Caco-2 (cell line): ENCODE data around the gene PLAC8L1. TPM values are rescaled to one million over a fixed set of nuclear protein-coding genes. Genes with fewer than 3 reads are reported as not detected.

Experiments
- BruUV-seq: library from RNA; stranded (reverse); fragments of 400-500 nt; replicated peaks from 2 replicates; lab custom pipeline; 2021; lab: Mats Ljungman, UMichigan
- CTCF ChIA-PET: fragments of 300-600 bp; sonication (Branson Sonifier 250); formaldehyde crosslinking; loops from one replicate; lab custom pipeline; 2022; ENCODE audit warnings: antibody characterized with exemption; lab: Charles Lee
- POLR2A ChIA-PET: fragments of 300-600 bp; sonication (Branson Sonifier 250); formaldehyde crosslinking; loops from one replicate; lab custom pipeline; 2022; ENCODE audit warnings: antibody characterized with exemption; lab: Charles Lee
- DNase-seq, 2 experiments: peaks; one replicate each; pipeline versions ENCODE4 v3.0.0 to v3.0.0-alpha.2; 2020 to 2022
- H3K27me3 ChIP-seq: replicated peaks from 2 replicates; pipeline ENCODE4 v1.6.0; 2011; ENCODE audit warnings: low read length; ENCODE audit not compliant: control insufficient read depth, insufficient read depth
- H3K36me3 ChIP-seq: 2 replicates; pipeline ENCODE4 v1.5.1; 2011; ENCODE audit warnings: low read length; ENCODE audit not compliant: control insufficient read depth, insufficient read depth
- H3K4me1 ChIP-seq: fragments of 250-450 bp; sonication (Bioruptor Pico); 2 replicates; pipeline ENCODE4 v1.5.1; 2020; ENCODE audit warnings: mild to moderate bottlenecking
- H3K4me3 ChIP-seq: 2 replicates; pipeline ENCODE4 v1.5.1; 2011; ENCODE audit warnings: low read depth, mild to moderate bottlenecking, control low read depth, low read length
- H3K9me3 ChIP-seq: fragments of 250-450 bp; sonication (Bioruptor Pico); 2 replicates; pipeline ENCODE4 v1.5.1; 2020; ENCODE audit warnings: mild to moderate bottlenecking, moderate library complexity
- H3K27ac Mint-ChIP-seq: one replicate; pipeline ENCODE4 v1.8.0; 2022; ENCODE audit warnings: mixed read lengths; ENCODE audit not compliant: unreplicated experiment
- H3K27me3 Mint-ChIP-seq: one replicate; pipeline ENCODE4 v1.8.0; 2022; ENCODE audit warnings: mixed read lengths; ENCODE audit not compliant: insufficient read depth, unreplicated experiment
- H3K36me3 Mint-ChIP-seq: one replicate; pipeline ENCODE4 v1.8.0; 2022; ENCODE audit warnings: mild to moderate bottlenecking, mixed read lengths; ENCODE audit not compliant: insufficient read depth, unreplicated experiment
- H3K4me1 Mint-ChIP-seq: one replicate; pipeline ENCODE4 v1.8.0; 2022; ENCODE audit warnings: low read depth, mixed read lengths; ENCODE audit not compliant: unreplicated experiment
- H3K4me3 Mint-ChIP-seq: one replicate; pipeline ENCODE4 v1.8.0; 2022; ENCODE audit warnings: mild to moderate bottlenecking, moderate library complexity, mixed read lengths; ENCODE audit not compliant: unreplicated experiment
- H3K9me3 Mint-ChIP-seq: one replicate; pipeline ENCODE4 v1.8.0; 2022; ENCODE audit warnings: mixed read lengths; ENCODE audit not compliant: unreplicated experiment
- intact Hi-C: fragments of 100-400 bp; cut with micrococcal nuclease; formaldehyde crosslinking; loops from one replicate; pipeline ENCODE4 v1.10.0; 2022; ENCODE audit not compliant: unreplicated experiment
- total RNA-seq: library from RNA; stranded (reverse); gene quantifications from 2 replicates; pipeline ENCODE4 v1.2.3, GENCODE V29; 2022
- TF ChIP-seq, protein P1 (sequence below), 2 experiments: fragments of 200-600 bp in 1 of 2; IDR thresholded peaks; 1 replicate in 1 of 2; 2 replicates in 1 of 2; pipeline versions ENCODE4 v1.5.1 to v1.8.0; 2011 to 2022; ENCODE audit warnings: antibody characterized with exemption in 1 of 2, control low read depth in 1 of 2, inconsistent platforms in 1 of 2, low read depth in 1 of 2, low read length in 1 of 2, mild to moderate bottlenecking in 1 of 2, moderate library complexity in 1 of 2; ENCODE audit not compliant: insufficient read depth in 1 of 2, severe bottlenecking in 1 of 2, unreplicated experiment in 1 of 2

Gene PLAC8L1
- total RNA-seq, 1 experiment from 2014 or later, result 1.0 TPM

DNA sequence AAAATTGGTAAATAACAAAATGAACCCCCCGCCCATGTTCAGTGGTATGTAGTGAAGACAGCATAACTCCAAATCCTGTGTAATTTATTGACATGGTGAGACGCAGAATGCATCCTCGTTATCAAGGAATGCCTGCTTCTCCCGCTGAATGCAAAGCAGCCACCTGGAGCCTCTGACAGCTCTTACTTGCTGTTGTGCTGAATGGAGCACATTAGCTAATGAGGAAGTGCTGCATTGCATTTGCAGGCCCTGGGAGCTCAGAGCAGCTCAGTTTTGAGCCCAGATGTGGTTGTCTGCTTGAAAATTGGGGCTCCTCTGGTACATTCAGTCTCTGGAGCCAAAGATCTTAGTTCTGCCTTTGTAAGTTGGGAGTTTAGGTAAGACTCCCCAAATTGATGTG, 28.9 kb downstream of the PLAC8L1 start:
- intact Hi-C loops, result no loop called here
- ChIA-PET CTCF (no interaction called here), POLR2A (no interaction called here)
- Mint-ChIP-seq H3K4me1 (no peaks in the 10 kb centered on the region), H3K27me3 (no peaks in the 10 kb centered on the region), H3K9me3 (no peaks in the 10 kb centered on the region), H3K27ac (no peak overlapping the region), H3K36me3 (peaks cover 6% of the 10 kb centered on the region), H3K4me3 (no peak overlapping the region)
- Histone ChIP-seq H3K27me3 (no peaks in the 10 kb centered on the region), H3K9me3 (no peaks in the 10 kb centered on the region), H3K4me3 (no peak overlapping the region), H3K36me3 (no peaks in the 10 kb centered on the region), H3K4me1 (no peaks in the 10 kb centered on the region)
- no TSS peak for BruUV-seq
- TF ChIP-seq, protein P1, sequence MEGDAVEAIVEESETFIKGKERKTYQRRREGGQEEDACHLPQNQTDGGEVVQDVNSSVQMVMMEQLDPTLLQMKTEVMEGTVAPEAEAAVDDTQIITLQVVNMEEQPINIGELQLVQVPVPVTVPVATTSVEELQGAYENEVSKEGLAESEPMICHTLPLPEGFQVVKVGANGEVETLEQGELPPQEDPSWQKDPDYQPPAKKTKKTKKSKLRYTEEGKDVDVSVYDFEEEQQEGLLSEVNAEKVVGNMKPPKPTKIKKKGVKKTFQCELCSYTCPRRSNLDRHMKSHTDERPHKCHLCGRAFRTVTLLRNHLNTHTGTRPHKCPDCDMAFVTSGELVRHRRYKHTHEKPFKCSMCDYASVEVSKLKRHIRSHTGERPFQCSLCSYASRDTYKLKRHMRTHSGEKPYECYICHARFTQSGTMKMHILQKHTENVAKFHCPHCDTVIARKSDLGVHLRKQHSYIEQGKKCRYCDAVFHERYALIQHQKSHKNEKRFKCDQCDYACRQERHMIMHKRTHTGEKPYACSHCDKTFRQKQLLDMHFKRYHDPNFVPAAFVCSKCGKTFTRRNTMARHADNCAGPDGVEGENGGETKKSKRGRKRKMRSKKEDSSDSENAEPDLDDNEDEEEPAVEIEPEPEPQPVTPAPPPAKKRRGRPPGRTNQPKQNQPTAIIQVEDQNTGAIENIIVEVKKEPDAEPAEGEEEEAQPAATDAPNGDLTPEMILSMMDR (IDR thresholded peaks at IDR 0.05; ENCODE audit: insufficient read depth in 1 of 2, low read depth in 1 of 2, low read length in 1 of 2, severe bottlenecking in 1 of 2, unreplicated experiment in 1 of 2), result no peak
- no peak for DNase-seq

GRCh38 chr5:146076028-146076427, 29.3 kb downstream of the PLAC8L1 start:
- H3K4me1 Mint-ChIP-seq, result no peaks in the 10 kb centered on the region
- no peaks in the 10 kb centered on the region for H3K27me3 Mint-ChIP-seq

GRCh38 chr5:146073239-146073900, 32.0 kb downstream of the PLAC8L1 start:
- DNase-seq, result no peak
- Histone ChIP-seq H3K4me3 (no peak overlapping the region), H3K27me3 (no peaks in the 10 kb centered on the region), H3K36me3 (no peaks in the 10 kb centered on the region), H3K4me1 (no peaks in the 10 kb centered on the region), H3K9me3 (no peaks in the 10 kb centered on the region)
- intact Hi-C loops, result no loop called here
- ChIA-PET CTCF (interaction anchor here (0.6 kb wide), 1 partner anchor 42 kb away, joined by 3 read pairs; no protein-coding TSS in a partner anchor), POLR2A (no interaction called here)
- no peaks in the 10 kb centered on the region for H3K9me3 Mint-ChIP-seq
- H3K27ac Mint-ChIP-seq, result no peak overlapping the region
- H3K4me1 Mint-ChIP-seq, result no peaks in the 10 kb centered on the region
- H3K36me3 Mint-ChIP-seq, result peaks cover 27% of the 10 kb centered on the region
- no peak overlapping the region for H3K4me3 Mint-ChIP-seq
- H3K27me3 Mint-ChIP-seq, result no peaks in the 10 kb centered on the region
- TF ChIP-seq, protein P1 (IDR thresholded peaks at IDR 0.05; ENCODE audit: insufficient read depth in 1 of 2, low read depth in 1 of 2, low read length in 1 of 2, severe bottlenecking in 1 of 2, unreplicated experiment in 1 of 2), result no peak
- no TSS peak for BruUV-seq

More at GRCh38 chr5:146076028-146076427, 29.3 kb downstream of the PLAC8L1 start:
- peaks cover 6% of the 10 kb centered on the region for H3K36me3 Mint-ChIP-seq
- TF ChIP-seq, protein P1 (IDR thresholded peaks at IDR 0.05; ENCODE audit: insufficient read depth in 1 of 2, low read depth in 1 of 2, low read length in 1 of 2, severe bottlenecking in 1 of 2, unreplicated experiment in 1 of 2), result no peak
- no peak overlapping the region for H3K4me3 Mint-ChIP-seq
- Histone ChIP-seq H3K4me1 (no peaks in the 10 kb centered on the region), H3K9me3 (no peaks in the 10 kb centered on the region), H3K4me3 (no peak overlapping the region), H3K27me3 (no peaks in the 10 kb centered on the region), H3K36me3 (no peaks in the 10 kb centered on the region)
- no peaks in the 10 kb centered on the region for H3K9me3 Mint-ChIP-seq
- no peak for DNase-seq
- CTCF ChIA-PET, result no interaction called here
- POLR2A ChIA-PET, result no interaction called here
- no peak overlapping the region for H3K27ac Mint-ChIP-seq
- no TSS peak for BruUV-seq
- intact Hi-C loops, result no loop called here
